NT2/D1 (cell line): ENCODE measurements around the gene TECTA.

ENCODE experiments used
- SUZ12 ChIP-seq: IDR thresholded peaks from 2 replicates; pipeline ENCODE4 v1.6.1; 2011; ENCODE audit not compliant: insufficient read length, insufficient read depth; ENCODE audit errors: extremely low read depth
- YY1 ChIP-seq: IDR thresholded peaks from 2 replicates; pipeline ENCODE4 v1.6.1; 2011; ENCODE audit not compliant: insufficient read length, insufficient read depth
- ZNF274 ChIP-seq: IDR thresholded peaks from 2 replicates; pipeline ENCODE4 v1.6.1; 2011; ENCODE audit warnings: mild to moderate bottlenecking, low read depth, low read length

GRCh38 chr11:121132211-121132976, 31.4 kb downstream of the TECTA start:
- TF ChIP-seq SUZ12: no peak
- TF ChIP-seq ZNF274: no peak
- TF ChIP-seq YY1: no peak
